Stimulated activated CD4-positive, alpha-beta T cell treated with anti-CD3 and anti-CD28 coated beads, Interleukin-1b, Interleukin-23, amount 100 ng/mL, for 1 hour (primary cell): ENCODE results near the gene DNAJA4.

Experiments
- DNase-seq, 2 donors: peaks; one replicate each; pipeline ENCODE4 v3.0.0-alpha.2; 2020; ENCODE audit warnings: low read depth in 2 of 2

The DNAJA4 gene

DNA sequence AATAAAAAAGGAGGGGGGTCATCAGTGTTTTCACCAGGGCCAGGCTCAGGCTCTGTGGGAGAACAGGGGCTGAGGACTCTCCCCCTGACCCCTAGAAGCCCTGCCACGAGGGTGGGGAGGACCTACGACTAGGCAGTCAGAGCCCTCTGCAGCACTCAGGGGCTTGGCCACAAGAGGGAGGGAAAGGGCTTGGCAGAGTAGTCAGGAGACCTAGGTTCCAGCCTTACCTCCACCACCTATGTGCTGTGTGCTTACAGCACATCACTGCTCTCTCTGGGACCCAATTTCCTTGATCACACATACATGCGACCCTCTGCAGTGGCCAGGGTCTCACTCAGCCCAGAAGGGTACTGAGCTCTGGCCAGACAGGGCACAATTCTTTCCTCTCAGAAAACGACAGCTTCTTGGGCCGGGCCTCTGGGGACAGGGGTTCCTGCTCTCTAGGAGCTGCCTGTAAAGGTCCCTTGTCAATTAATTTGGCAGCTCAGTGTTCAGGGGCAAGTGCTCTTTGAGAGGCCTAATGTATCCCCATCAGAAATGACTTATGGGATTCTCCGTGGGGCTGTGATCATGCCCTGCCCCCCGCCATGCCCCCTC, 51.4 kb downstream of the DNAJA4 start:
- DNase-seq: no peak

DNA sequence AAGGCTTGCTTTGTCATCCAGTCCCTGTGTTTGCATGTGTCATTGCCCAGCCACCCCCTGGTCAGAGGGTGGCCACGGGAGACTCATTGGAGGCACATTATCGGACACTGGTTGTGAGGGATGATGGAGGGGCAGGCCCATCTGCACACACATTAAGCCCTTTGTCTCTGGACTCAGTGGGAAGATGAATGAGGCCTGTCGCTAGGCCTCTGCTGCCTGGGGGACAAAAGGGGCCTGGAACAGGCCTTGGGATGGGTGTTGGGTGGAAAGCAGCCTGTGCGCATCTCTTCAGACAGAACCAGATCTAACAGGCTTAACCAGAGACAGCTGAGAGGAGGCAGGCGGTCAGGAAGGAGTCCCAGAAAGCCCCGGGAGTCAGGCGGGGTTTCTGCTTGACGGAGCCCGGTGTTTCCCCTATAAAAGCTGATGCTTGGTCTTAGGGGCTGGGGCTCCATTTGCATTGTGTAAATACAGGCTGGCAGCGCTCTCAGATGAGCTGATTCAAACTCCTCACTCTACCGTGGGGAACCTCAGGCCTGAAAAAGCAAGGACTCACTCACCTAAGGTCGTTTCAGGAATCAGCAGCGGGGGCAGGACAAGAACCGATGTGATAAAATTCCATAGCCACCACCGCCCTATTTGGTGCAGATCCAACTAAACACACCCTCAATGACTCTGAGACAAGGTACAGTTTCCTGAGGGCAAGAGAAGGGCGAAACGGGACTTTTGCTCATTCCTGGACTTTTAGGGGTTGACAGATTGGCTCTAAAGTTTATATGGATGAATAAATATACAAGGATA, 52.1 kb downstream of the DNAJA4 start:
- no peak for DNase-seq

DNA sequence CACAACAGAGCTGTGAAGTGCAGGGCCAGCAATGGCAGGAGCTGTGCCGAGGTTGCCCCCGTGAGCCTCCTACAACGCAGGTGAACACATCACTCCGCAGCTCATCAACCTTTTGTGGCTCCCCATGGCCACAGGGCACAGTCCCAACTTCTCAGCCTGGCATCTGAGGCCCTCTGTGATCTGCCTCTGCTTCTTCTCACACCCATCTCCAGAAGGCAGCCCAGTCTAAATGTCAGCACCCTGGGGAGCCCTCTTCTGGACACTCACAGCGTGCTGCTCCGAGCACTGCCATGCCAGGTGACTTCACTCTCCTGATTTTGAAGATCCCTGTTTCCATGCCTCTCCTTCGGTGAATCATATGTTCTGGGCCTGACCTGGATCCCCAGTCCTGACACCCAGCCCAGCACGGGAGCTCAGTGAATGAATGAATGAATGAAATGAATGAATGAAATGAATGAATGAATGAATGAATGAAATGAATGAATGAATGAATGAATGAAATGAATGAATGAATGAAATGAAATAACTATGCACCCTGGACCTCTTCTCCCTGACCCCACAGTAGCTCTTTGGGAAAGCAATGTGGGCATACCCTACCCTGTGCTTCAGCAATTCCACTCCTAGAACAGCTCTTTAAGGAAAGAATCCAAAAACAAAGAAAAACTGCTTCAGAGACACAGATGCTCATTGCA, 52.9 kb downstream of the DNAJA4 start:
- no peak for DNase-seq

DNA sequence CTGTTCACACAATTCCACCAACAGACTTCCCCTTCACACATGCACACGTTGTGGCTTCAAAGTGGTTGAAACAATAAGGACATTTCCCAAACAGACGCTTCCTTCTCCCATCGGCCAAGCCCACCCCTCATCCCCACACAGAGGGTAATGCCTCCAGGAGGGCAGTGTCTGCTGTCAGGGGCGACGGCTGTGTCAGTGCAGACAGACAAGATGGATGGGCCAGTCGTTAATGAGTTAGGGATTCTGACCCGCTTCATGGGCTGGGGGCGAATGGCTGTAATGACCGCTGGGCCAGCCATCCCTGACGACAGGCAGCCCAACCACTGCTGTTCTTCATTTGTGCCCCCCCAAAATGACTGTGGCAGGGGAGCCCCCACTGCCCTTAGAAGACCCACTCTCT, 55.2 kb downstream of the DNAJA4 start:
- DNase-seq: no peak

DNA sequence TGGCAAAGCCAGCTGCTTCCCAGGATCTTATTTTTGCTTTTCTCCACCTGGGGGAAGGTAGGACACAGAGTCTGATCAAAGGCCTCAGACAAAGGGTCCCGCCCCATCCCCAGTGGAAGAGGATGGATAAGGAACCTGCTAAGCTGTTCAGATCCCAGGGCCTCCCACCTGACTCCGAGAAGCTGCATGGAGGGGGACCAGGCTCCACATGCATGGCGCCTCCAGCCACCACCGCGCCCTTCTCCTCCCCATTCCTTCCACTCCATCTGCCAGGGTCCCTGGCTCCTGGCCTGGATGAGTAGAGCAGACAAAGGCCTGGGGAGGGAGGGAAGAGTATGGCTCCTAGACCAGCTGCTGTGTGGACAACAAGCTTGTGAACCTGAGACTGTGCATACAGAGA, 55.8 kb downstream of the DNAJA4 start:
- no peak for DNase-seq

DNA sequence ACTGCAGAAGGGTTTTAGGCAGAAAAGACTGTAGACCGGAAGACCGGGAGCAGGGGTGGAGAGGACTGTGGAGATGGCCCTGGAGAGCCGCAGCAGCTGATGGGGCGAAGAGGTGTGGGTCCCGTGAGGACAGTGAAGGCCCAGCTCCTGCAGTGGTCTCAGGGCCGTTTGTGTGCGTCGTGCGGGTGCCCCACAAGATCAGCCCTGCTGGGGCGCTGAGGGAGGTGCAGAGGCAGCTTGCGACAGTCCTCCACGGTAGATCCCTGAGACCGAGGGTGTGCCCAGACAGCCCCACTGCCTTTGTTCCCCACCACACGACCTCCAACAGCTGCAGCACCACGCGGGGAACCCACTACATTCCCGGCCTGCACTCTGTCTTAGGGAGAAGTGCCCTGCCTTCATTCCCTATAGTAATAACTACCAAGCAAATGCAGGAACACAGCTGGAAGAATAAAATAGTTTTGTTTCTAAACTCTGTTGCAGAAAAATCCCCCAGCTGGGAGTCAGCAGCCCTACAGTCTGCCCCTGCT, 56.7 kb downstream of the DNAJA4 start:
- no peak for DNase-seq

DNA sequence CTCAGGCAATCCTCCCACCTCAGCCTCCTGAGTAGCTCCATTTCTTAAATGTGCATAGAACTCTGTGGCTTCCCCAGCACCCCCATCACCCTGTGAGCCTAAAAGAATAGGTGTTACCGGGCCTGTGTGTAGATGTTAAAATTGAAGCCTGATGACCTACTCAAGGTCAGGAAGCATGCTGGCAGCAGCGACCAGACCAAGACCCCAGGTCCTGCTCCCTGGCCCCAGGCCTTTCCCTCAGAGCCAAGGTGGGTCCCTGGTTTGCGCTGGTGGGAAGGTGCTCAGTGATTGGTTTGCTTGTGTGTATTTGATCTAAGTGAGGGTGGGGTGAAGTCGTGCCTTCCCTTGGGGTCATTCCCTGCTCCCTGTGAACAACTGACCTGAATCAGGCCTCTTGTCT, 57.4 kb downstream of the DNAJA4 start:
- no peak for DNase-seq

DNA sequence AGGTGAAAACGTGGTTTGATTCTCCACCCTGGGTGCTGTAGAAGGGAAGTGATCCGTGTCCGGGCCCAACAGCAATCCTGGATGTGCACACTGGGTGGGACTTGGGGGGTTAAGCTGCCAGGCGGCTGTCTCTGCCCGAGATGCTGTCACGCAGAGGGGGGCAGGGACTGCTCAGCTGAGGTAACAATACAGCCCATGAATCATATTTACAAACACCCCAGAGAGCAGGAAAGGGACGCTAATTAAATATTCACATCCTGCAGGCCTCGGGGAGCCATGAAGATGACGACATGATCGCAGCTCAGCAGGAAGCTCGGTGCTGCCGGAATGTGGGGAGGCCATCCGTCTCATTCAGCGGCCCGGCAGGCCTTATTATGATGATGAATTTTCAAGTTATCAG, 57.9 kb downstream of the DNAJA4 start:
- no peak for DNase-seq

DNA sequence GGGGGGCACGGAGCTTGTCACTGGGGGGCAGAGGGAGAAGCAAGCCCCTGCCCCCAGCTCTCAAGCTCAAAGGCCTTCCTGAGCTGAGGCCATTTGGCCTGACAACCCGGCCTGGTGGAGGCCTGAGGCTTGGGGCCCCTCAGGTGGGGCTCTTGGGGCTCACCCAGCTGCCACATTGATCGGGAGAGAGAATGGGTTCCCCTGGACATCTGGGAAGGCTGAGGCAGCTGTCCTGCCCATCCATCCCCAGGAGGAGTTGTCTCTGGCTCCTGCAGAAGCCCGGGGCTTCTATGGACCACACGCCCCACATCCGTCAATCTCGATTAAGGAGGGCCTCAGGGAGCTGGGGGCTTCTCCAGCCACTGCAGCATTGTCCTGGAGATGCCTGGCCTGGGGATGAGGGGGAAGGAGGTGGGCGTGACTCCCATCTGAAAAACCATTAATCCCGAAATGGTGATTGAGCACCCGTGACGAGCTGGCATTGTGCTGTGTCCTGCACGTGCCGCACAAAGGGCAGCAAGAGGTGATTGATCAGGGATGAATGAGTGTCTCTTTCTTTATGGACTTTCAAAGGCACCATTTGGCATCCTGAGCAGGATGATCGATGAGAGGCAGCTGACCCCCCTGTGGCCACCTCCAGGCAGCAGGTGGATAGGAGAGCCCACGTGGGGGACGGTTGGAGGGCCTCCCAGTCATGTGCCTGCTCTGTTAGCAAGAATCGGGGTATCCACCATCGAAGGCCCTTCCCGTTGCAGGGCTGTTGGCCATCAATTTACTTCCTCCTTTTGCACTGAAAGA, 58.6 kb downstream of the DNAJA4 start:
- no peak for DNase-seq

DNA sequence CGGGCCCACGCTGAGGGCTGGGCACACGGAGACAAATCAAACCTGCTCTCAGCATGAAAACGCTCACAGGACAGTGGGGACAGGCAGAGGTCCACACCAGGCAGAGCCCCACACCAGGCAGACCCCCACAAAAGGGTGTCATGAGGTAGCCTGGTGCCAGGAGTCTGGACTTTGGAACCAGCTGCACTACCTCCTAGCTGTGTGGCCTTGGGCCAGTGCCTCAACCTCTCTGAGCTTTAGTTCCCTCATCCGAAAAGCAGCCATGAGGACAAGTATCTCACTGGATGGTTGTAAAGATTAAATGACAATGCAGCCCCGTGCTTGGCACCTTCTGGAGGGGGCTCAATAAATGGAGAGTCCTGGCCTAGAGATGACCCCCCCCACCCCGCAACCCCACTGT, 59.3 kb downstream of the DNAJA4 start:
- DNase-seq: no peak

DNA sequence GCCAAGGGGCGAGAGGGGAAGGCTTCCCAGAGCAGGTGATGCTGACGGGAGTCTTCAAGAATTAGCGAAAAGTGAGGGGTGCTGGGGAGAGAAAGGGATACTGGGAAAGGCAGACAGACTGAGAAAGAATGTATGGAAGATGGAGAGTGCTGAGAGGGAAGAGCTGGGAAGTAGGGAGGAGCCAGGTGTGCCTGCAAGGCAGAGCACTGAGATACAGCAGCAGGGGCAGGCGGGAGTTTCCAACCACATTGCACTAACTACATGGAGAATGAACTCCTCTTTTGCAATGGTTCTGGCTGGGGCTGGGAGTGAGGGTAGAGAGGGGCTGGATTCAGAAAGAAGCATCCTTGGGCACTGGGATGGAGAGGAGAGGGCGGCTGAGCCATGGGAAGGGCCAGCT, 59.8 kb downstream of the DNAJA4 start:
- no peak for DNase-seq

DNA sequence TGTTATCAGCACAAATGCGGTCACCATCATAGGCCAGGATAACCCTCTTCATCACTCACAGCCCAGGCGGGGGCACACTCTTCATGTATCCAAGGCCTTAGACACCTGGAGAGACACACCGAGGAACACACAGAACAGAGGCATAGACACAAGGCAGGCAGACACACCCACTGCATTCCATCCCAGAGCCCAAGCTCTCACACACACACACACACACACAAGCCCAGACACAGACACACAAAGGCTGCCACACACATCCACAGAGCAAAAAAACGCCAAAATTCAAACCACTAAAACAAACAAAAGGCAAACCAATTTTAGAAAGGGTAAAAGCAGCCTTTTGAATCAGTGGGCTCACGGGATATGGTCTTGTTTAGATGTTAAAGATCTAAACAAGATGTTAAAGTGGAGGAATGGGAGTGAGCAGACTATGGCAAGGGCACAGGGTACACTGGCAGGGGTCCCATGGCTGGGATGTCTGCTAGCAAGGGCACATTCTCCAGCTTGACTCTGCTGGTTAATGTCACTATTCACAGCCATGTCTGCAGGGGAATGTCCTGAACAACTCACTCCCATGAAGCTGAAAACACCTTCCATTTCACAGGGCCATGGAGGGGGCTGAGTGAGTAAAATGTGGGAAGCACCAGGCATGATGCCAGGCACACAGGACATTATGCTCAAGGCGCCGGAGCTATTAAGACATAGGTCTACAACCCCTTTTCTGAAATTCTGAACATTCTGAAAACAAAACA, 60.9 kb downstream of the DNAJA4 start:
- DNase-seq: no peak

DNA sequence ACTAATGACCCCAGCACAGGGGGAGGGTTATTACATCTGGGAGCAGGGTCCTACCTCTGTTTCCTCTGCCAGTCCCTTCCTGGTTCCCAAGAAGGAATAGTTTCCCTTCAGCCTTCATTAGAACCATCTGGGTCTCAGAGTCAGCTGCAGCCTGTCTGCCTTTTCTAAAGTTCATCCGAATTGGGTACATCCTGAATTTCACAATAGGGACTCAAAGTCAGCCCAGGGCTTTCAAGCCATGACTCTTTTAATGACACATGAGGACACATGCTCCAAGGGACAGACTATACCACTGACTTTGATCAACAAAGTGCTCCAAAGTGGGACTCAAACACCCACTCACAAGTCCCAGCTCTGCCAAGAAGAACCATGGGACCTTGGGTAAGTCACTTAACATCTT, 63.1 kb downstream of the DNAJA4 start:
- DNase-seq: no peak

DNA sequence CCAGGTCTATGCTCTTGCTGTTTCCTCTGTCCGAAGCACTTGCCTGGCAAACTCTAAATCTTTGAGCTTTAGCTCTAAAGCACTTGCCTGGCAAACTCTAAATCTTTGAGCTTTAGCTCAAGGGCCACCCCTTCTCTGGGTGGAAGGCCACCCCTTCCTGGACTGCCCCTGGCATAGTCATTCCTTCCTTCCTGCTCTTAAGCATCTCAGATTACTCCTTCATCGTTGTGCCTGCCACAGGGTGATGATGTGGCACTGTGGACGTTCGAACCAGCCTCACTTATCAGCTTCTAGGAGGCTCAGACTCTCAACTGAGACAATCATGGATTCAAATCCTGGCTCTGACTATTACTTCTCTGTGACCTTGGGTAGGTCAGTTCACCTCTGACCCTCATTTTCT, 65.3 kb downstream of the DNAJA4 start:
- no peak for DNase-seq
